ELR (cell line): ENCODE measurements around the gene PTPN22.

Experiments used
- DNase-seq: peaks from one replicate; pipeline ENCODE4 v3.0.0-alpha.2; 2015; ENCODE audit warnings: low read depth

Gene PTPN22

DNA sequence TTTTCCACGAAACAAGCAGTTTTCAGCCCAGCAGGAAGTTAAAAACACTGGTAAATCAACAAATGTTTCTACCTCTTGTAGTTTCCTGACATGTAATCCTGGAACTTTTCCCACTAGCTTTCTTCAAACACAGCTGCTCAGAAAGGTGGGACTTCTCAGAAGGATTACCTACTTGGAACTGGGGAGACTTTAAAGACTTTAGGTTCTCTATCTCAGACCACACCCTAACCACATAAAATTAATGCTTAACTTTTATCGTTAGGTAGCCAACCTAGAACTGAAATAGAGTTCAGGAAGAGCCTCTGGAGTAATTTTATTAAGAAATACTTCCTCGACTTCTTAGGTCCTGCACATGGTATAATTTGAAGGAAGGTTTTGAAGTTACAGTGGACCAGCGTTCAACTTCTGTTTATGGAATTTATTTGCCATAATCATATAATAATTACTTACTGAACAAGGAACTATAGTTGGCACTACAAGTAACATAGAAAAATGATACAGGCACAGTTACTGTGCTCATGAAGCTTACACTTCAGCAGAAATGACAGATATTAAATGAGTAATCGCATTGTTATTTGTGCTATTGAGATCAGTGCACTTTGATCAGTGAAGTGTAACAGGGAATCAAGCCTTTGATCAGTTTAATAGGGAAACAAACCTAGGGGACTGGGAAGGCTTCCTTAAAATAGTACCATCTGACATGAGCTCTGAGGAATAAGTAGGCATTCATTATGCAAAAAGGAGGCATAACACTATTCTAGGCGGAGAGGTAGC is 16.1 kb upstream of the PTPN22 start, which contains the start of gene BCL2L15:
BCL2L15 (minus strand) TSS at position 180 of the 774 bp plus-strand sequence. CDS start 206 bp downstream, outside the sequence.
- DNase-seq = peak; percentile 19

DNA sequence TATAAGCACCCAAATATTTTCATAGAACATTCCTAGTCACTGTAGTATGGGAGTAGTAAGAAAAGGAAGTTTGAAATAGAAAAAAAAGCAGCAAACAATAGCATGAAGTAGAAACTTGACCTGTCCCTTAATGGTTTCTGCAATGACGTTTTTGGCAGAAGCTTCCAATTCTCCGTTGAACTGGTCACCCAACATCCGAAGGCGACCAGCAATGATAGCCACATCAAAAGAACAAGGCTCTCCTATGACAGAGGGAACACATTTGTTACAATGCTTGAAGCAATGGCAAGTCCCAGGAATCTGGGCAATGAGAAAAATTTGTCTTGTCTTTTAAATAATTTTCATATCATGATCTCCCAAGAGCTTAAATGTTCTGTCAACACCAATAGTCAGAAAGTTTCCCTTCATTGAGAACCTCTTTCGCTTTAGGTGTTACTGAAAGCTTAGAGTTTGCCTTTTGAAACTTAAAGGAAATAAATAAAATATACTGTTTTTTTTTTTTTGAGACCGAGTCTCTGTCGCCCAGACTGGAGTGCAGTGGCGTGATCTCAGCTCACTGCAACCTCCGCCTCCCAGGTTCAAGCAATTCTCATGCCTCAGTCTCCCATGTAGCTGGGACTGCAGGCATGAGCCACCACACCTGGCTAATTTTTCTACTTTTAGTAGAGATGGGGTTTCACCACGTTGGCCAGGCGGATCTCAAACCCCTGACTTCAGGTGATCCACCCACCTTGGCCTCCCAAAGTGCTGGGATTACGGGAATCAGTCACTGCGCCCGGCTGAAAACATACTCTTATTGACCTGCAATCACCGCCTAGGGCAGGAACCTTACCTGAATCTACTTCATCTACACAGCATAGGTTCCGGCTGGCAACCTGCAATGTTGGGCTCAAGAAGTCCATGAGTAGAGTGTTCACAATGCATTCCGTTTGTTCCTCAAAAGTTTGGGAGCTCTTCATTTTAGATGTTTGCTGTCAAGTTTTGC is 15.2 kb upstream of the PTPN22 start:
- no peak for DNase-seq

DNA sequence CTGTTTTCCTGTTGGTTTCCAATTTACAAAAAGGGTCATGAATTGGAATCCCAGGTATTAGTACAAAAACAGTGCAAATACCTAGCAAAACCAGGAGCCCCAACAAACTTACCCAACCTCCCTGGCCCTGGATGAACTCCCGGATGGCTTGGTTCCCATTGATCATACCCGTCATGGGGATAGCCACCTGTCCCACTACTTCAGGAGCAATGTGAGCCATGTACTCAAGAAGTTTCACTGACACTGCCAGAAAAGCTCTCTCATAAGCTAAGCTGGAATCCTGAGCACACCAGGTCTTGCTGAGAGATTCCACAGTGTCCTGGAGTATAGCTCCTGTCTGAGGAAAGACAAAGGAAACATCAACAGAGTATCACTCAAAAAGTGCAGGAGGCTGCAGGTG is 10.1 kb upstream of the PTPN22 start:
- no peak for DNase-seq

DNA sequence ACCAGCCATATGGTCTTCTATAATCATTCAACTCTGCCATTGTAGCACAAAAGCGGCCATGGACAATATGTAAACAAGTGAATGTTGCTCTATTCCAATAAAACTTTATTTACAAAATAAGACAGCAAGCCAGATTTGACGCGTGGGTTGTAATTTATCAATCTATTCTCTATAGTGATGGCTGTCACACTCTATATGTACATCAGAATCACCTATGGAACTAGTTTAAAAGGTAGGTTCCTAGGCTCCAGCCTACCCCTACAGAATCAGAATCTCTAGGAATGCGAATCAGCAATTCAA is 8.2 kb upstream of the PTPN22 start:
- no peak for DNase-seq

DNA sequence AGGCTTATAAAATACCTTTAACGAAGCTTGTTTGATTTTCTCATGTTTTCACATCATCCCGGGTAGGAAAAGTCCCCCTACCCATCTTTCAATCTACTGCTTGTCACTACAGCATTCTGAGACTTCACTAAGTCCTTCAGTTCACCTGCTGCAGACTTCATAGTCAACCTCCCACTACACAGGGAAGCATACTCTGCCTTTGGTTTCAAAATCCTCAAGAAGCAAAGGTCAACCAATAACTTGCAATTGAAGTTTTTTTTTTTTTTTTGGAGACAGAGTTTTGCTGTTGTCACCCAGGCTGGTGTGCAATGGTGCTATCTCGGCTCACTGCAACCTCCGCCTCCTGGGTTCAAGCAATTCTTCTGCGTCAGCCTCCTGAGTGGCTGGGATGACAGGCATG is 4.7 kb upstream of the PTPN22 start:
- DNase-seq = no peak

- no peak for DNase-seq
Measured at GRCh38 chr1:113875714-113876113, 4.2 kb upstream of the PTPN22 start.

DNA sequence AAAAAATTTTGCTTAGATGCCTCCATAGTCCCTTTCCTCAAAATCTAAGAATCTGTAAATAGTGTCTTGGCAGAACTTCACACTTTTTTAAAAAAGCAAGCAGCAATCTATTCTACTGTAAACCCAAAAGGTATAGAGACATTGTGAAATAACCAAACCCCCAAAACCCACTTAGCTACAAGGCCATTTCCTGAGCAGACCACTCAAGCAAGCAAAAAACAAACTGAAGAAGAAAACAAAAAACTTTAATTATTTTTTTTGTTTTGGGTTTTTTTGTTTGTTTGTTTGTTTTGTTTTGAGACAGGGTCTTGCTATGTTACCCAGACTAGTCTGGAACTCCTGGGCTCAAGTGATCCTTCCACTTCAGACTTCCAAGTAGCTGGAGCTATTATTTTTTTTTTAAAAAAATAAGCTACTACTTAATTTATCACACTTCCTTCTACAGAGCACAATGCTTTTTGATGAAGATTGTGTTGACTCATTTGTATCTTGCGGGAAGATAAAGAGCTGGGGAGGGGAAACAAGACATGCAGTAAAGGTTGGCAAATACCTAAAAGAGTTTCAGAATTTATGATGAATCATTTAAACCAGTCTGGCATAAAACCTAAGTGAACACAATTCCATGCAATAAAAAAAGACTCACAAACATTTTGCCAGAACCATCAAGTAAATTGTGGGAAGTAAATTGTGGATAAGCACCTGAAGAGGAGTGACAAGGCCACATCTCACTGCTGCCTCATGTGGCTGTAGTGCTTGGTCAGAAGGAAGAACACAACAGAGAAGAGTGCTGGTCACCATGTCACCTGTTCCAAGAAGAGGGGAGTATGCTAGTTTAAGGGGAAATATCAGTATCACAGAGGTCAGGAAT is 2.7 kb upstream of the PTPN22 start:
- DNase-seq = peak; percentile 32

DNA sequence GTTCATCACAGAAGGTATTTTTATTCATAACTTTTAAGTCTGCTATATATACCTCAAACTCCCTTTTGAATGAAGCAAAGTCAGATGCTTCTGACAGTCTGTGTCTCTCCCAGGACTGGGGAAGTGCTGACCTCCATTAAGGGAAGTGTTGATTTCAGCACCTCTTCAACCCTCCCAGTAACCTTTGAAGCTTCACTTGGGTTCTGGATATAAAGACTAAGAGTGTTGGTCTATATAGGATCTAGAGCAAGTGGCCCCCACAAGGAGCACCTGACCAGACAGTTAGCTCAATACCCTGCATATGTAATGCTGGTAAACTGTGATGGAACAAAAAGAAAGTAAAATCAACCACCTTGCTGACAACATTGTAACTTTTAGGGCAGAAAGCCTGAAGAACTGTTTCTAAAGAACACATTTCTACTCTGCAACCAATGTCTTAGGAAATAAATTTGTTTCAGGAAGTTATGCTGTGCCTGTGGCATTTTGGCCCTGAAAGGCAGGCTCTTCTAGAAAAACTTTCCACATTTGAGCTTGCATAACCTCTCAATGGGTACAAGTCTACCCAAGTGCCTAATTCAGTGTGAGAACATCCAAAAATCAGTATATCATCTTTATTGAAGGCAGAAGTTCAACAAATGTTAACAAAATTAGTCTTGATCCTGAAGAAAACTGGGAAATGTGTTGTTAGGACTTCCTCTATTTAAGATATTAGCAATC is 865 bp upstream of the PTPN22 start:
- DNase-seq = no peak

GRCh38 chr1:113870778-113871177 is 734 bp downstream of the PTPN22 start:
- DNase-seq = no peak

GRCh38 chr1:113868387-113869083 is 3.0 kb downstream of the PTPN22 start:
- DNase-seq = peak; percentile 88

- DNase-seq = no peak
Measured at GRCh38 chr1:113861641-113862040, 9.9 kb downstream of the PTPN22 start.

GRCh38 chr1:113860891-113861290 is 10.6 kb downstream of the PTPN22 start:
- DNase-seq = peak; percentile 87

DNA sequence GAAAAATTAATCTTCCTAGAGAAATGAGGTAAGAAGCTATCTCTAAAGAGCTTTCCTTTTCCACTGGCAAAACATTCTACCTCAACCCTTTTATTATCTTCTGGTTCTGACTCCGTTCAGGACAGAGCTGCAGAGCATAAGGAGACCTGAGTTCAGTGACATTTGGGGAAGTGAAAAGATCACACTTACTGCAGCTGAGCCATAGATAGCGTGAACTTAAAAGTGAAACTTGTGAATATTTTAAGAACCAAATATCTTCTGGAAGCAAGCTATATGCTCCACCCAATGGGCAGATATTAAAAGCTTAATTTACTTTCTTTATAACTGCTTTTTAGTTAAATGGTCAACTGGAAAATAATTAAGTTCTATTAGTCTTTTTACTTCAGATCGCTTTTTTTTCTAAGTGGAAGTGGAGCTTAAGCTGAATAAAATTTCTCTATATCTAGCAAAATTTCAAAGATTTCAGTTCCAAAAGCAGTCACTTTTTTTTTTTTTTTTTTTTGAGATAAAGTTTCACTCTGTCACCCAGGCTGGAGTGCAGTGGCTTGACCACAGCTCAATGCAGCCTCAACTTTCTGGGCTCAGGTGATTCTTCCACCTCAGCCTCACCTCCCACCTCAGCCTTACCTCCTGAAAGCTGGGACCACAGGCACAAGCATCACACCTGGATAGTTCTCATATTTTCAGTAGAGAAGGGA is 11.9 kb downstream of the PTPN22 start:
- DNase-seq = no peak

DNA sequence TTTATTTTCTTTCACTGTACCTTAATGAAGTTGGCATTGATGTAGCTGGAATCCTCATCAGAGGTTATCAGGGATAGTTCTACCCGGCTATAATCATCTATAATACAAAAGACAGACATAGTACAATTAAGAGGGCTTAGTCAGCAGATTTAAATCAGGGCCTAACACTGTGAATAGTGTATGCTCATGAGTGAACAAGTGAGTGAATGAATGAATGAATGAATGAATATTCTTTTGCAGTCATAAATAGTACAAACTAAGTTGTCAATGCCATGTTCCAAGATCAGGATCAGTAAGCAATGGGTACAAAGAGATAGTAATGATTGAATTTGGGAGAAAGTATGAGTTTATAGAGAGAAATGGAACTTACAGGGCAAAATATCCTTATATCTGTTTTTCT is 12.5 kb downstream of the PTPN22 start:
- no peak for DNase-seq

GRCh38 chr1:113858418-113858817 is 13.1 kb downstream of the PTPN22 start:
- DNase-seq = no peak

DNA sequence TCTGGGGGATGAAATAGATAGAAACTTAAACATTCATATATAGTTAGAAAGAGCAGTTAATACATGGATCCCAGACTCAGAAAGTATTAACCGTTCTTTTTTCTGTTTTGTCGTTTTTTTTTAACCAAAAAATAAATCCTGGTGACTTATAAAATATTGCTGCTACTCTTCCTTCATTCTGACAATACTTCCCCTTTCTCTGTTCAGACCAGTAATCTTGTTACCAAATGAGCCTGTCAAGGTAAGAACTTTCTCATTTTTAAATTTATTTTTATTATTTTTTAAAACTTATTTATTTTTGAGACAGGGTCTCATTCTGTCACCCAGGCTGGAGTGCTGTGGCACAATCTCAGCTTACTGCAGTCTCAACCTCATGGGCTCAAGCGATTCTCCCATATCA is 13.7 kb downstream of the PTPN22 start:
- no peak for DNase-seq

- DNase-seq = no peak
Measured at GRCh38 chr1:113856401-113856790, 15.1 kb downstream of the PTPN22 start.

DNA sequence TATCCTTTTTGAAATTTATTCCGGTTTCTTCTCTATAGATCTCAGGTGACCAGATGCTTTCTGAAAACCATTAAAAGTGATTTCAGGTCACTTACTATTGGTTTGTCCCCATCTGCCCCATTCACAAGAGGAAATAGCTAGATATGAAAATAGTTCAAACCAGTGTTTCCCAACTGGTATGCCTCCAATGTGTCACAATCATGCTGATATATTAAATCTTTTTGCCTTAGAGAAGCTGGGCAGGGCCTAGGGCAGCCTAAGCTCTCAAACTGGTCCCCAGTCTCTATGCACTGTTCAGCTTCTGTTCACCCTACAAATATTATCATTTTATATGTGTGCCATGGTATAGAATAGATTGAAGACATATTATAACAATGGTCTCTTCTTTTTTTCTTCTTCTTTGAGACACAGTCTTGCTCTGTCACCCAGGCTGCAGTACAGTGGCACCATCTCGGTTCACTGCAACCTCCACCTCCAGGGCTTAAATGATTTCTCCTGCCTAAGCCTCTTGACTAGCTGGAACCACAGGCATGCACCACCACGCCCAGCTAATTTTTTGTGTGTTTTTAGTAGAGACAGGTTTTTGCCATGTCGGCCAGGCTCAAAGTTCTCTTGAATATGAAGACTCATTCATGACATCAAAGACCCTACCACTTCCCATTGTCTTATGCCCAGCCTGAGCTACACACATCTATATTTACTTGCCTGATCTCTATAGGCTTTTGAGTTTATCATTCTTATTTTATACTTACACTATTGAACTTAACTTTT is 15.7 kb downstream of the PTPN22 start:
- DNase-seq = no peak

DNA sequence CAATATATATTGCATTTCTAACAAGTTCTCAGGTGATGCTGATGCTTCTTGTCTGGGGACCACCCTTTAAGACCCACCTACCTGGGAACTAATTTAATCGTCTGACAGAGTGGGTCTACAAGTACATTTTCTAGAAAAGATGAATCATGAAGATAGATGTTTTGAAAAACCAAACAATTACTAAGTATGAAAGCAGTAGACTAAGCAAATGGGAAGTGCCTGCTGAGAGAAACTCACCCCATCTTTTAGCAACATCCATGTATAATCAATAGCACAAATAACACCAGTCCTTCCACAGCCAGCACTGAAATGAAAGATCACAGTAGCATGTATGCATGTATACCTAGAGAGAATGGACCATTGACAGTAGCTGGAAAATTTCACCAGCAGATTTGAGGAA is 17.3 kb downstream of the PTPN22 start:
- DNase-seq = no peak
